ENCODE data around the gene HMSD. TPM values are rescaled to one million over a fixed set of nuclear protein-coding genes. Genes with fewer than 3 reads are reported as not detected.

The HMSD gene
- total and polyA plus RNA-seq, 2 donors (not counting 3 experiments of a cell fraction or from before 2014, with no cell fraction given) = 0.08 TPM; not detected in 1

DNA sequence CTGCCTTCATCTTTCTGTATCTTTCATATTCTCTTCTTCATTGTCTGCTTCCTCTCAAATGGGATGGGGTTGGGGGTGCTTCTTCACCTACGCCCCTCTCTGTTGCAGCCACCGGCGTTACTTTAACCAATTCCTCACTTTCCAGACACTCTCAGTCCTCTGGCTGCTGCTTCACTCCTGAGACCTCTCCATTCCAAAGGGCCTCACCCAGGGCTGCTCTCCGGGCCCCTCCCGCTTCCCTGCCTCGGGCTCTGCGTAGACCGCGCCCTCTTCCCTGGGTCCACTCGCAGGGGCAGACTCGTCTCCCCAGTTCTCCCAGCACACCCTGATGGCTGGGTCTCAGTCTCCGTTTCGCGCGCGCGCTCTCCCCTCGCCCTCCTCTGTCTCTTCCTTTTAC is 21.7 kb downstream of the HMSD start:
- Histone ChIP-seq H3K4me3 (replicated peaks in 1 of 3; ENCODE audit: insufficient read depth in 1 of 3, low read depth in 1 of 3, low read length in 3 of 3) (peak overlapping the region; percentile 60 to 94 (median 63)), H3K27ac (ENCODE audit: insufficient read depth, low read depth, low read length) (peak overlapping the region; percentile 99), H3K9ac (replicated peaks; ENCODE audit: extremely low read depth, insufficient read depth, low read length) (peak overlapping the region; percentile 99), H3K9me1 (replicated peaks; ENCODE audit: control insufficient read depth, extremely low read depth, insufficient read depth, low read length) (no peaks in the 10 kb centered on the region), H3K79me2 (ENCODE audit: control insufficient read depth, insufficient read depth, low read length) (peaks cover 36% of the 10 kb centered on the region), H3K27me3 (ENCODE audit: control insufficient read depth in 2 of 2, insufficient read depth in 2 of 2, low read length in 2 of 2) (no peaks in the 10 kb centered on the region), H3K4me1 (ENCODE audit: control insufficient read depth, extremely low read depth, insufficient read depth, low read length) (peaks cover 14% of the 10 kb centered on the region), H4K20me1 (replicated peaks; ENCODE audit: control insufficient read depth, extremely low read depth, insufficient read depth, low read length) (no peaks in the 10 kb centered on the region), H3K9me3 (replicated peaks; ENCODE audit: control insufficient read depth, insufficient read depth, low read length) (no peaks in the 10 kb centered on the region), H3K4me2 (ENCODE audit: insufficient read depth, low read length) (peak overlapping the region; percentile 47), H2AFZ (ENCODE audit: low read depth, low read length) (peak overlapping the region; percentile 30), H3K36me3 (ENCODE audit: control insufficient read depth in 2 of 2, extremely low read depth in 1 of 2, insufficient read depth in 2 of 2, low read length in 2 of 2) (no peaks in the 10 kb centered on the region)
- ChIA-PET CTCF (interaction anchor here (1.0 to 1.2 kb wide), 3 partner anchors 9 to 34 kb away, joined by 3 to 6 read pairs (median 5); no protein-coding TSS in a partner anchor), POLR2A (no interaction called here)
- FAIRE-seq (no peak), DNase-seq (ENCODE audit: low read depth, low spot score) (no peak)
- BruUV-seq (replicated peaks) = no TSS peak
- dilution Hi-C loops (cut with MboI; ENCODE audit: extremely low pct_ligation_motif_present, low sequenced_read_pairs) (no loop called here), intact Hi-C loops (cut with micrococcal nuclease) (loop anchor here (1.0 to 2.0 kb wide), 4 partner anchors 8 to 549 kb away; partner anchors contain the start of gene VPS4B)
- TF ChIP-seq FOS (IDR thresholded peaks at IDR 0.05; ENCODE audit: borderline replicate concordance, insufficient read depth, low read length) = no peak
- no peak for TF ChIP-seq EZH2 (IDR thresholded peaks at IDR 0.05; ENCODE audit: borderline replicate concordance, low read depth, low read length, severe bottlenecking)
- TF ChIP-seq POLR2A (IDR thresholded peaks at IDR 0.05; ENCODE audit: low read depth, low read length) = no peak
- TF ChIP-seq POLR2AphosphoS5 (IDR thresholded peaks at IDR 0.05; ENCODE audit: insufficient read depth, low read depth, low read length) = no peak
- no peak for TF ChIP-seq MAX (IDR thresholded peaks at IDR 0.05; ENCODE audit: insufficient read depth, insufficient read length)
- TF ChIP-seq GATA2 (IDR thresholded peaks at IDR 0.05; ENCODE audit: insufficient read depth, insufficient read length, low read depth, low read length) = no peak
- TF ChIP-seq MYC (IDR thresholded peaks at IDR 0.05; ENCODE audit: low read depth, low read length) = no peak
